HepG2 (cell line): ENCODE data around the gene FAM222B. TPM values are rescaled to one million over a fixed set of nuclear protein-coding genes. Genes with fewer than 3 reads are reported as not detected.

Source experiments
- KIAA2018 ChIP-seq: sonication (generic); formaldehyde crosslinking; IDR thresholded peaks from 2 replicates; pipeline ENCODE4 v1.5.0; 2020; ENCODE audit warnings: mild to moderate bottlenecking, missing genetic modification reagents, borderline replicate concordance
- MED13 ChIP-seq: sonication (generic); formaldehyde crosslinking; IDR thresholded peaks from 2 replicates; pipeline ENCODE4 v1.5.0; 2020; ENCODE audit warnings: missing genetic modification reagents
- MZF1 ChIP-seq: sonication (generic); formaldehyde crosslinking; IDR thresholded peaks from 2 replicates; pipeline ENCODE4 v1.8.1; 2023; ENCODE audit warnings: mild to moderate bottlenecking, missing genetic modification reagents, borderline replicate concordance
- NCOA1 ChIP-seq: sonication (generic); formaldehyde crosslinking; IDR thresholded peaks from 2 replicates; pipeline ENCODE4 v1.9.0; 2021; ENCODE audit warnings: missing genetic modification reagents
- NFIB ChIP-seq: sonication (generic); formaldehyde crosslinking; IDR thresholded peaks from 2 replicates; pipeline ENCODE4 v1.9.0; 2021; ENCODE audit warnings: missing genetic modification reagents, mild to moderate bottlenecking, borderline replicate concordance
- SOX13 ChIP-seq, 3 experiments: fragments of 450-650 bp in 1 of 3; sonication (generic) in 1 of 3; formaldehyde crosslinking in 1 of 3; IDR thresholded peaks in 2 of 3; conservative IDR thresholded peaks in 1 of 3; 2 replicates each; pipeline versions ENCODE4 v1.5.0 to v1.6.1; 2016 to 2020; ENCODE audit warnings: antibody characterized with exemption in 1 of 3, mild to moderate bottlenecking in 1 of 3, missing compliant biosample characterization in 1 of 3, missing genetic modification reagents in 1 of 3, moderate library complexity in 1 of 3
- ZNF138 ChIP-seq: sonication (generic); formaldehyde crosslinking; IDR thresholded peaks from 2 replicates; pipeline ENCODE4 v1.5.0; 2020; ENCODE audit warnings: mild to moderate bottlenecking, low read depth, missing genetic modification reagents
- ZNF280D ChIP-seq: sonication (generic); formaldehyde crosslinking; IDR thresholded peaks from 2 replicates; pipeline ENCODE4 v1.5.1; 2020; ENCODE audit warnings: mild to moderate bottlenecking, missing genetic modification reagents
- ZNF460 ChIP-seq: sonication (generic); formaldehyde crosslinking; IDR thresholded peaks from 2 replicates; pipeline ENCODE4 v1.5.1; 2020; ENCODE audit warnings: missing genetic modification reagents, mild to moderate bottlenecking, borderline replicate concordance
- ZNF496 ChIP-seq: sonication (generic); formaldehyde crosslinking; IDR thresholded peaks from 2 replicates; pipeline ENCODE4 v1.8.1; 2023; ENCODE audit warnings: mild to moderate bottlenecking, moderate library complexity, missing genetic modification reagents; ENCODE audit not compliant: insufficient replicate concordance
- ZNF75D ChIP-seq: sonication (generic); formaldehyde crosslinking; IDR thresholded peaks from 2 replicates; pipeline ENCODE4 v1.8.1; 2023; ENCODE audit warnings: missing genetic modification reagents, mild to moderate bottlenecking, borderline replicate concordance
- polyA plus RNA-seq, 8 experiments: library from polyadenylated mRNA; depleted of rRNA in 3 of 8; stranded (reverse) in 7 of 8; unstranded in 1 of 8; fragments of >200 nt; fragmentation: Illumina TruSeq in 4 of 8; extraction: Trizol in 4 of 8; gene quantifications; 2 replicates each; pipeline versions ENCODE4 v1.2.1 to v1.2.3, GENCODE V29; 2011 to 2016; ENCODE audit warnings: low read depth in 4 of 8, missing spikeins in 1 of 8, mixed read lengths in 1 of 8; ENCODE audit not compliant: insufficient read depth in 1 of 8
- total RNA-seq, 5 experiments: library from RNA; depleted of rRNA; stranded (reverse); fragments of >200 nt; fragmentation: Illumina TruSeq; extraction: Trizol; gene quantifications; 2 replicates each; pipeline ENCODE4 v1.2.3, GENCODE V29; 2016; ENCODE audit warnings: low read depth in 1 of 5
- TF ChIP-seq, protein P1 (sequence below): sonication (generic); formaldehyde crosslinking; IDR thresholded peaks from 2 replicates; pipeline ENCODE4 v1.9.0; 2021; ENCODE audit warnings: missing genetic modification reagents, borderline replicate concordance
- TF ChIP-seq, protein P2 (sequence below): IDR thresholded peaks from 2 replicates; pipeline ENCODE4 v1.6.1; 2018; ENCODE audit warnings: missing genetic modification reagents, mild to moderate bottlenecking, missing compliant biosample characterization

The FAM222B gene
- total and polyA plus RNA-seq, 2 of the 13 experiments (the other 11 are each of a cell fraction or from before 2014, with no cell fraction given), result 3.5 to 7.3 TPM

DNA sequence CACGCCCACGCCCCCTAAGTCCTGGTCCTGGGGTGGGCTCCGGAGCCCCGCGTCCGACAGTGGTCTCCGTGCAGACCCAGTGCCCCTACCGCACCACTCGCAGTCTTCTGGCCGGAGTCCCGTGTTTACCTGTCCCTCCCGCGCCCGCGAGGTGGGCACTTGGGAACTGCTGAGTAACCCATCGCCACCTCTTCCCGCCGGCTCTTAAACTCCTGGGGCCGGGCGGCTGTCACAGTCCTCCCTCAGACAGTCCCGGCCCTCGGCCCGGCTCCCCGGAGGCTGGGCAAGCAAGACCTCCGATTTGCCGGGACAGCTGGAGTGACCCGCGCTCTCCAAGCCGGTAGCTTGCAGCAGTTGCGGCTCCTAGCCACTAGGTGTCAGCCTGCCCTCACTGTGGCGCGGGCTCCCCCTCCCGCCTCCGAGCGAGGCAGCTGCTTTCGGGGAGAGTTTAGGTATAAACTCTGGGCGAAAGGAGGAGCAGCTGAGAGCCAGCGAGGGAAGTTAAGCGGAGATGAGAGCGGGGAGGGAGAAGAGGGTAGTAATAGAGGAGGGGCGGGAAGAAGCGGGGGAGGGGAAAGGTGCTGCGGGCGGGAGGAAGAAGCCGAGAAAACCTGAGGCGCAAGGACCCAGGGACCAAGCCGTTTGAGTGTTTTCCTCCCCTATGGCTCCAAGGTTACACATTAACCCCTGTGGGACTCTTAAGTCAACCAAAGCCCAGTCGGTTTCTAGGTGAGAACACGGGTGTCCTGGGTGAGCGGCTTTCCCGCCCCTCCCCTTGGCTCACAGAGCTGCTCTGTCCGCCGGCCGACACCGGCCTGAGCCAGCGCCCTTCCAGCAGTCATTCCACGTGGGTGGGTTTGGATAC lies 115.7 kb downstream of the FAM222B start (continued):
- TF ChIP-seq KIAA2018 (no peak), NFIB (no peak), ZNF75D (CRISPR knock-in tag) (no peak), ZNF280D (CRISPR knock-in tag) (no peak), MED13 (CRISPR knock-in tag) (peak; percentile 46; the same call in 1 of the 2 replicates), ZNF460 (no peak), ZNF138 (CRISPR knock-in tag) (no peak), ZNF496 (no peak), SOX13 (IDR thresholded peaks at IDR 0.05) (no peak), SOX13 (CRISPR knock-in tag; conservative IDR thresholded peaks at IDR 0.05 in 1 of 2, IDR thresholded peaks at IDR 0.05 in 1 of 2) (peak in 1 of 2 experiments; percentile 4; a peak in 1 of 4 replicates), MZF1 (CRISPR knock-in tag) (0 out of 2 replicates have a peak, but pooled peaks have one; percentile 19), NCOA1 (CRISPR knock-in tag) (peak; percentile 44; the same call in 1 of the 2 replicates)
- TF ChIP-seq, protein P1, sequence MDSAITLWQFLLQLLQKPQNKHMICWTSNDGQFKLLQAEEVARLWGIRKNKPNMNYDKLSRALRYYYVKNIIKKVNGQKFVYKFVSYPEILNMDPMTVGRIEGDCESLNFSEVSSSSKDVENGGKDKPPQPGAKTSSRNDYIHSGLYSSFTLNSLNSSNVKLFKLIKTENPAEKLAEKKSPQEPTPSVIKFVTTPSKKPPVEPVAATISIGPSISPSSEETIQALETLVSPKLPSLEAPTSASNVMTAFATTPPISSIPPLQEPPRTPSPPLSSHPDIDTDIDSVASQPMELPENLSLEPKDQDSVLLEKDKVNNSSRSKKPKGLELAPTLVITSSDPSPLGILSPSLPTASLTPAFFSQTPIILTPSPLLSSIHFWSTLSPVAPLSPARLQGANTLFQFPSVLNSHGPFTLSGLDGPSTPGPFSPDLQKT (CRISPR knock-in tag), result no peak
- TF ChIP-seq, protein P2, sequence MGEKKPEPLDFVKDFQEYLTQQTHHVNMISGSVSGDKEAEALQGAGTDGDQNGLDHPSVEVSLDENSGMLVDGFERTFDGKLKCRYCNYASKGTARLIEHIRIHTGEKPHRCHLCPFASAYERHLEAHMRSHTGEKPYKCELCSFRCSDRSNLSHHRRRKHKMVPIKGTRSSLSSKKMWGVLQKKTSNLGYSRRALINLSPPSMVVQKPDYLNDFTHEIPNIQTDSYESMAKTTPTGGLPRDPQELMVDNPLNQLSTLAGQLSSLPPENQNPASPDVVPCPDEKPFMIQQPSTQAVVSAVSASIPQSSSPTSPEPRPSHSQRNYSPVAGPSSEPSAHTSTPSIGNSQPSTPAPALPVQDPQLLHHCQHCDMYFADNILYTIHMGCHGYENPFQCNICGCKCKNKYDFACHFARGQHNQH (CRISPR knock-in tag), result no peak
